ENCODE results near the gene NEDD8. TPM values are rescaled to one million over a fixed set of nuclear protein-coding genes. Genes with fewer than 3 reads are reported as not detected.

Gene NEDD8
- total and polyA plus RNA-seq, 2 experiments from 2014 or later: 130 to 418 TPM

DNA sequence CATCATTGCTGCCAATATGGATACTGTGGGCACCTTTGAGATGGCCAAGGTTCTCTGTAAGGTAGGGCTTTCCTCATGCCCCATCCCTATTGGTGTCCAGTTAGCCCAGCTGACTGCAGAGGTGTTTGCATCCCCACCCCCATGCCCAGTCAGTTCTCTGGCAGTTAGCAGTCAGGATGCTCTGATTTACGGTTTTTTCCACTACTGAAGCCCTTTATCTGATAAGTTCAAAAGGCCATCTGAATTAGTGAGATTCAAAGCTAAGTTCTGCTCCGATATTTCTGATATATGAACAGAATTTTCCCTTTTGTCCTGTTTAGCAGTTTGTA is 1.3 kb upstream of the NEDD8 start:
- Mint-ChIP-seq H3K27me3 (ENCODE audit: insufficient read depth, low read depth, poor library complexity) (peaks cover 7% of the 10 kb centered on the region), H3K36me3 (ENCODE audit: low read depth) (peaks cover 31% of the 10 kb centered on the region), H3K4me1 (peaks cover 17% of the 10 kb centered on the region), H3K4me3 (peak overlapping the region; percentile 91), H3K27ac (peak overlapping the region; percentile 95; the same call in 1 of the 2 replicates), H3K9me3 (no peaks in the 10 kb centered on the region)
- peaks cover 15% of the 10 kb centered on the region for H3K4me1 ChIP-seq (ENCODE audit: insufficient read depth)
- peak overlapping the region; percentile 81 for H3K4me3 ChIP-seq
- no peak for TF ChIP-seq STAT1 (IDR thresholded peaks at IDR 0.05; ENCODE audit: unreplicated experiment)
- TF ChIP-seq CTCF (conservative IDR thresholded peaks at IDR 0.05; ENCODE audit: low read depth in 2 of 2): no peak
- H3F3A ChIP-seq (replicated peaks; ENCODE audit: low read depth): peaks cover 7% of the 10 kb centered on the region; the same call in 1 of the 2 replicates
- peaks cover 17% of the 10 kb centered on the region; the same call in 1 of the 2 replicates for H3K36me3 ChIP-seq (ENCODE audit: insufficient read depth)
- peak overlapping the region; percentile 93 for H3K27ac ChIP-seq (ENCODE audit: low read depth)
- no peaks in the 10 kb centered on the region for H3K27me3 ChIP-seq (ENCODE audit: insufficient read depth)
- no peak for DNase-seq (ENCODE audit: low spot score)
- peaks cover 47% of the 10 kb centered on the region for H3K79me2 ChIP-seq (replicated peaks; ENCODE audit: insufficient read depth)
- peak overlapping the region; percentile 97 for H3K4me2 ChIP-seq
- H4K20me1 ChIP-seq (replicated peaks; ENCODE audit: insufficient read depth): peaks cover 10% of the 10 kb centered on the region
- no peak for ATAC-seq
- H2AFZ ChIP-seq: peak overlapping the region; percentile 67; the same call in 1 of the 2 replicates
- no peaks in the 10 kb centered on the region for H3K9me2 ChIP-seq (ENCODE audit: insufficient read depth)

DNA sequence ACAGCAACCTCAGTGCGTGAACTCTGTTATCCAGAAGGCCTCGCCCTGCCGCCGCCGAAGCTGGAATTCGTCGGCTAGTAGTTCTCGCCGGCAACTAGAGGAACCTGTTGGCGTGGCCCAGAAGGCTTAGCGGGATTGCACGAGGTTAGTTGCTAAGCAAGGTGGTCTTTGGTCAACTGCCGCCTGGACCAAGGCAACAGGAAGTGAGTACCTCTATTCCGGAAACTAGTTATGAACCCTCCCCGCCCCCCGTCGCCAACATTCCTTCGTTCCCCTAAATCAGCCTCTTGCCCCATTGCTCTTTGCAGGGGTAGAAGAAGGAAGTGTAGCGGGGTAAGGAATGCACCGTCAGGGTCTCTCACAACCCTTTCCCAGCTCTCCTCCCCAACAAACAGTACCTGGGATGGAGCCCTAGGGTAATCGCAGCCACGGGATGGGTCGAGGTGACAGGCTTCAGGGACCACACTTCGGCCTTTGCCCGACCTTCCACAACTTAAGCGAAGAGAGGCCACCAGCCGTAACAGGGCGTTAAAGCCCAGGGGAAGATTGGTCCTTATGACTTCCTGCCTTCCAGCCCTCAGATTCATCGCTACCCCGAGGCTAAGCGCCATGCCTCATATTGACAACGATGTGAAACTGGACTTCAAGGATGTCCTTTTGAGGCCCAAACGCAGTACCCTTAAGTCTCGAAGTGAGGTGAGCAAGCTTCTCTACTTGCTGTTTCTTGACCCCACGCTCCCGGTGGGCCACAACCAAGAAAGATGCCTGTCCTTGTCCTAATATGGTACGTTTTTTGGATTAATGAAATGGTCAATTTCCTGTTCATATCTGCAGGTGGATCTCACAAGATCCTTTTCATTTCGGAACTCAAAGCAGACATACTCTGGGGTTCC is 724 bp upstream of the NEDD8 start, which contains the start of gene GMPR2:
Gene GMPR2, plus strand, starts transcription at position 285 of the 893 bp plus-strand sequence. Its CDS starts 325 bp downstream, at position 610.
- H3K27ac Mint-ChIP-seq: peak within 1 kb of the TSS; percentile 95
- H3K9me2 ChIP-seq (ENCODE audit: insufficient read depth): no peaks in the 10 kb centered on the region
- peaks cover 17% of the 10 kb centered on the region for H3K4me1 Mint-ChIP-seq
- no peaks in the 10 kb centered on the region for H3K27me3 ChIP-seq (ENCODE audit: insufficient read depth)
- no peaks in the 10 kb centered on the region for H3K9me3 Mint-ChIP-seq
- H3K36me3 Mint-ChIP-seq (ENCODE audit: low read depth): peaks cover 24% of the 10 kb centered on the region
- peak within 1 kb of the TSS; percentile 86 for H2AFZ ChIP-seq
- H3K4me1 ChIP-seq (ENCODE audit: insufficient read depth): peaks cover 15% of the 10 kb centered on the region
- ATAC-seq (peak; percentile 73), DNase-seq (ENCODE audit: low spot score) (peak; percentile 94)
- peak within 1 kb of the TSS; percentile 81 for H3K4me3 ChIP-seq
- peaks cover 7% of the 10 kb centered on the region for H3K27me3 Mint-ChIP-seq (ENCODE audit: insufficient read depth, low read depth, poor library complexity)
- peaks cover 10% of the 10 kb centered on the region for H4K20me1 ChIP-seq (replicated peaks; ENCODE audit: insufficient read depth)
- H3K27ac ChIP-seq (ENCODE audit: low read depth): peak within 1 kb of the TSS; percentile 93
- H3K4me2 ChIP-seq: peak within 1 kb of the TSS; percentile 97
- peaks cover 17% of the 10 kb centered on the region; the same call in 1 of the 2 replicates for H3K36me3 ChIP-seq (ENCODE audit: insufficient read depth)
- peak within 1 kb of the TSS; percentile 91 for H3K4me3 Mint-ChIP-seq
- peaks cover 53% of the 10 kb centered on the region for H3K79me2 ChIP-seq (replicated peaks; ENCODE audit: insufficient read depth)
- H3F3A ChIP-seq (replicated peaks; ENCODE audit: low read depth): peaks cover 7% of the 10 kb centered on the region; the same call in 1 of the 2 replicates
- no peak for TF ChIP-seq REST (IDR thresholded peaks at IDR 0.05; ENCODE audit: unreplicated experiment)
- TF ChIP-seq CTCF (conservative IDR thresholded peaks at IDR 0.05; ENCODE audit: low read depth in 2 of 2): no peak
- peak; percentile 68 for TF ChIP-seq POLR2AphosphoS5 (IDR thresholded peaks at IDR 0.05; ENCODE audit: low read depth)
- TF ChIP-seq CREB1 (CRISPR knock-in tag; IDR thresholded peaks at IDR 0.05; ENCODE audit: low read depth): 0 out of 2 replicates have a peak, but pooled peaks have one; percentile 1
- no peak for TF ChIP-seq EZH2 (IDR thresholded peaks at IDR 0.05; ENCODE audit: low read depth, unreplicated experiment)
- no peak for TF ChIP-seq NANOG (IDR thresholded peaks at IDR 0.05; ENCODE audit: borderline replicate concordance)
- no peak for TF ChIP-seq ZNF331 (CRISPR knock-in tag; IDR thresholded peaks at IDR 0.05; ENCODE audit: low read depth)

Data from GM23338 (cell line).